NT2/D1 (cell line): ENCODE measurements around the gene KBTBD2.
"Not testable (repeated sequence)": the region's sequence is repeated elsewhere in the genome, so short reads cannot be mapped to it uniquely, and the experiment has no call there.

Source experiments
- DNase-seq: peaks from one replicate; pipeline ENCODE4 v3.0.0-alpha.2; 2011; ENCODE audit warnings: low read depth, low spot score
- H3K27me3 ChIP-seq: 2 replicates; pipeline ENCODE4 v1.6.0; 2011; ENCODE audit warnings: mild to moderate bottlenecking; ENCODE audit not compliant: insufficient read length, insufficient read depth
- H3K36me3 ChIP-seq: 2 replicates; pipeline ENCODE4 v1.6.1; 2011; ENCODE audit warnings: mild to moderate bottlenecking, low read length, mixed read lengths; ENCODE audit not compliant: insufficient read depth, insufficient read length
- H3K4me1 ChIP-seq: 2 replicates; pipeline ENCODE4 v1.5.1; 2011; ENCODE audit not compliant: insufficient read depth, insufficient read length
- H3K4me3 ChIP-seq: 2 replicates; pipeline ENCODE4 v1.5.1; 2011; ENCODE audit warnings: low read depth; ENCODE audit not compliant: insufficient read length
- H3K9ac ChIP-seq: 2 replicates; pipeline ENCODE4 v1.6.0; 2011; ENCODE audit warnings: low read depth; ENCODE audit not compliant: insufficient read length
- H3K9me3 ChIP-seq: 2 replicates; pipeline ENCODE4 v1.5.1; 2011; ENCODE audit warnings: mild to moderate bottlenecking, low read length; ENCODE audit not compliant: insufficient read depth
- SUZ12 ChIP-seq: IDR thresholded peaks from 2 replicates; pipeline ENCODE4 v1.6.1; 2011; ENCODE audit not compliant: insufficient read length, insufficient read depth; ENCODE audit errors: extremely low read depth
- YY1 ChIP-seq: IDR thresholded peaks from 2 replicates; pipeline ENCODE4 v1.6.1; 2011; ENCODE audit not compliant: insufficient read length, insufficient read depth
- ZNF274 ChIP-seq: IDR thresholded peaks from 2 replicates; pipeline ENCODE4 v1.6.1; 2011; ENCODE audit warnings: mild to moderate bottlenecking, low read depth, low read length

Gene KBTBD2

DNA sequence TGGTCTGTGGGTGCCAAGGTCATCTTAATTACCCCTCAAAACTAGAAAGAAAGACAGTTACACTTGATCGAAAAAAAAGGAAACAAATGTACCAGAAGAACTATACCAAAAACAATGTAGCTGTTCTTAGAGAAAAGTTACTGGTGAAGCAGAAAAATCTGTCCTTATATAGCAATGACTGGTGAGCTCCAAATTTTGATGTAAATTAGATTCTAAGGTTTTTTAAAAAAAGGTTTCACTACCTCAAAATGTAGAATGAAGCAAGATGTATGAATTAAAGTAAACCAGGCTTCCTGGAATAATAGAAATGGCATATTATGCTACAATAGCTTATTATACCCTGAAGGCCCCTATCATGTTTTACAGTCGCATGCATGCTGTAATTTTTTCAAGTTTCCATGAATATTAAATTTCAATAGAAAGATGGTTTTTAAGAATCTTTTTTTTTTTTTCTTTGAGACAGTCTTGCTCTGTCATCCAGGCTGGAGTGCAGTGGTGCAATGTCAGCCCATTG, 37.3 kb upstream of the KBTBD2 start:
- Histone ChIP-seq H3K9me3 (no peaks in the 10 kb centered on the region), H3K4me3 (no peak overlapping the region), H3K4me1 (no peaks in the 10 kb centered on the region), H3K9ac (no peak overlapping the region), H3K36me3 (no peaks in the 10 kb centered on the region), H3K27me3 (peaks cover 96% of the 10 kb centered on the region)
- no peak for TF ChIP-seq SUZ12
- TF ChIP-seq ZNF274 = no peak
- no peak for TF ChIP-seq YY1
- DNase-seq = no peak

- no peaks in the 10 kb centered on the region for H3K9me3 ChIP-seq
- H3K36me3 ChIP-seq = peaks cover 6% of the 10 kb centered on the region
- no peak for DNase-seq
- H3K4me3 ChIP-seq = no peak overlapping the region
- H3K4me1 ChIP-seq = no peaks in the 10 kb centered on the region
- TF ChIP-seq ZNF274 = no peak
- TF ChIP-seq SUZ12 = no peak
- no peak for TF ChIP-seq YY1
- no peak overlapping the region for H3K9ac ChIP-seq
- peaks cover 68% of the 10 kb centered on the region for H3K27me3 ChIP-seq
Measured at GRCh38 chr7:32921896-32922295, 30.3 kb upstream of the KBTBD2 start.

DNA sequence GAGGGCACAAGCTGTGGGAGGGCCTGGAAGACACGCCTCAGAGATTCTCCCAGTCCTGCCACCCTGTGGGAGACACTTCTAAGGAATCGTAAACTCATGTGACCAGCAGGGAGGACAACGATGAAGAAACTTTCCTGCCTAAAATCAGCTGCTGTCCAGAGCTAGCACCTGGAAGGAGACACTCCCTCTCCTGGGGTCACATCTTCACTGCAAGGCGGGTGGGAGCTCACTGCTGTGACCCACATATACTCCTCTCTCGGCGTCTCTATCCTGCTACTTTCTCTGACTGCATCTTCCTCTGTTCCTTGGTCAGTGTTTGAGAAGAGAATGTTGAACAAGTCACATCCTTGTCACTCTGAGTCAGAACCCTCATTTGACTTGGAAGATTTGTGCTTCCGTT, 25.4 kb upstream of the KBTBD2 start:
- H3K9me3 ChIP-seq, DNase-seq, H3K9ac ChIP-seq, H3K4me3 ChIP-seq, H3K4me1 ChIP-seq: not testable (repeated sequence)
- Histone ChIP-seq H3K27me3 (peaks cover 53% of the 10 kb centered on the region), H3K36me3 (peaks cover 19% of the 10 kb centered on the region)

DNA sequence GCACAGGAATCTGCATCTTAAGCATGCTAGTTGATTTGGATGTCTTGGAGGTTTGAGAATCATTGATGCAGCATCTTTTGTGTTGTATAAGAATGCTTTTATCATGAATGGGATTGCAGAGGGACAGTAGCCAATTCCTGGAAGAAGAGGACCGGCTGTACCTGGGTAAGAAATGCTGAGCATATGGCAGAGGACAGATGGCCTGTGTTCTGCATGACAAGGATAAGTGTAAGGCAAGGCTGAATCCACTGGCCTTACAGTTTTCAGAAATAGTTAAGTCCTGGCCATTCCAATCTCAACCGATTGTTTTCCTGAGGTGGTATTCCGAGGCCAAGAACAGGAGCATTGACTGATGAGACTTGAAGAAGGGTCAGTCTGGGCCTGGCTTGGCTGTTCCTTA, 24.4 kb upstream of the KBTBD2 start:
- Histone ChIP-seq H3K4me1 (no peaks in the 10 kb centered on the region), H3K9ac (no peak overlapping the region), H3K36me3 (peaks cover 19% of the 10 kb centered on the region), H3K9me3 (no peaks in the 10 kb centered on the region), H3K4me3 (no peak overlapping the region), H3K27me3 (peaks cover 43% of the 10 kb centered on the region)
- DNase-seq = no peak
- TF ChIP-seq ZNF274 = no peak
- no peak for TF ChIP-seq SUZ12
- TF ChIP-seq YY1 = no peak

DNA sequence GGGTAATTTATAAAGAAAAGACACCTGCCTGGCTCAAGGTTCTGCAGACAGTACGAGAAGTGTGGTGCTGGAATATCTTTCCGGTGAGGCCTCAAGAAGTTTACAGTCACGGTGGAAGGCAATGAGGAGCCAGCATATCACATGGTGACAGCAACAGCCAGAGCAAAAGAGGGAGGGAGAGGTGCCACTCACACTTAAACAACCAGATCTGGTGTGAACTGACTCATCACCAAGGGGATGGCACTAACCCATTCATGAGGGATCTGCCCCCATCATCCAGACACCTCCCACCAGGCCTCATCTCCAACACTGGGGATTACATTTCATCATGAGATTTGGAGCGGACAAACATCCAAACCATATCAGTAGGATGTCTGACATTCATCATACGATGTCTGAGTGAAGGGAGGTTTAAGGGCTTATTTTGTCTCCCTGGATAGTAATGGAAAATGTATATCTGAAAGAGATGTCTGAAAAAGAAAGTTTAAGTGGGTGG, 23.5 kb upstream of the KBTBD2 start:
- Histone ChIP-seq H3K27me3 (peaks cover 44% of the 10 kb centered on the region), H3K36me3 (peaks cover 16% of the 10 kb centered on the region)
- TF ChIP-seq ZNF274 = no peak
- TF ChIP-seq YY1 = no peak
- TF ChIP-seq SUZ12 = no peak

GRCh38 chr7:32914184-32914583, 22.6 kb upstream of the KBTBD2 start:
- Histone ChIP-seq H3K27me3 (peaks cover 52% of the 10 kb centered on the region), H3K36me3 (peaks cover 16% of the 10 kb centered on the region), H3K4me1 (no peaks in the 10 kb centered on the region), H3K9ac (no peak overlapping the region), H3K4me3 (no peak overlapping the region), H3K9me3 (no peaks in the 10 kb centered on the region)
- TF ChIP-seq SUZ12 (no peak), YY1 (no peak), ZNF274 (no peak)
- DNase-seq = no peak

More for the DNA sequence above, 23.5 kb upstream of the KBTBD2 start:
- Histone ChIP-seq H3K9me3 (no peaks in the 10 kb centered on the region), H3K9ac (no peak overlapping the region), H3K4me3 (no peak overlapping the region), H3K4me1 (no peaks in the 10 kb centered on the region)
- no peak for DNase-seq

DNA sequence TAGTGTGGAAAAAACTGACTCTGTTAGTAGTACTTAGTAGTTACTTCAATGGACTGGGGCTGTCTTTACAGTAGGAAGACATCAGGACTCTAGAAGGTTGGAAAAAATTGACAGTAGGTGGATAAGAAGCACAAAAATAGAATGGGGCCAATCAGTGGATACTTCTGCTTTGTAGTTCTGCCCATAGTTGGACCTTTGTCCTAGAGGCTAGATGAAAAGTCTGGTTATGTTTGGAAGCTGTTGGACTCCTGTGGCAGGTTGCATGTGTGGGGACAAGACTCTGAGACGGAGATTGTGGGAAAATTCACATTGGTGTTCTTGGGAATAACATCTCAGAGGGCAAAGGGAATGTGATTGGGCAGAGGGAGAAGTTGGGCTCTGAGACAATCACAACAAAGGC, 18.6 kb upstream of the KBTBD2 start:
- no peak for DNase-seq

GRCh38 chr7:32905175-32905662, 13.7 kb upstream of the KBTBD2 start:
- Histone ChIP-seq H3K36me3 (no peaks in the 10 kb centered on the region), H3K9ac (peak overlapping the region; percentile 68), H3K4me1 (no peaks in the 10 kb centered on the region), H3K9me3 (no peaks in the 10 kb centered on the region), H3K27me3 (peaks cover 10% of the 10 kb centered on the region), H3K4me3 (peak overlapping the region; percentile 41)
- TF ChIP-seq ZNF274 = no peak
- no peak for TF ChIP-seq SUZ12
- TF ChIP-seq YY1 = no peak
- DNase-seq = peak; percentile 84

More for the DNA sequence above, 18.6 kb upstream of the KBTBD2 start:
- Histone ChIP-seq H3K4me3 (no peak overlapping the region), H3K27me3 (peaks cover 25% of the 10 kb centered on the region), H3K36me3 (peaks cover 4% of the 10 kb centered on the region), H3K4me1 (no peaks in the 10 kb centered on the region), H3K9ac (no peak overlapping the region), H3K9me3 (no peaks in the 10 kb centered on the region)
- TF ChIP-seq ZNF274 (no peak), YY1 (no peak), SUZ12 (no peak)
